ENCODE data around the gene GAS2L2.

The GAS2L2 gene

GRCh38 chr17:35752945-35753764 lies at the start of gene GAS2L2:
Gene GAS2L2 (minus strand): TSS chr17:35753239. CDS start chr17:35752850, 389 bp downstream.
- DNase-seq: no peak

GRCh38 chr17:35801583-35802224 lies 48.7 kb upstream of the GAS2L2 start:
- peak; percentile 54 to 59 for DNase-seq

DNA sequence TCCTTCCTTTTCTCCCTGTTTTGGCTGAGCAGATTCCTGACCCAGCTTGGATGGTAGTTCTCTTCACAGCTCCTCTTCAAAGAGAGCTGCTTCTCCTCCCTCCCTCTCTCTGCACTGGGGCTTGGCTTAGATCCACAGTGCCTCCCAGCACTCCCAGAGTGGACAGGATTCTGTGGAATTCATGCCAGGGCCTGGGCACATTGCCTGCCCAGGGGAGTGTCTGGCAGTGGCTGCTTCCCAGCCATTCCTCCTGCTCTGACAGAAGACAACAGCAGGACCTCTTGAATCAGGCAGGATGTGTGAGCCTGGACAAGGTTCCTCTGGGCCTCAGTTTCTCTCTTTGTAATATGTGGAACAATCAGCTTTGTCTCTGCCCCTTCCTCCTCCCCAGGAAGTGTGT lies 46.9 kb upstream of the GAS2L2 start:
- DNase-seq: peak in 1 of 2 donors; percentile 48

DNA sequence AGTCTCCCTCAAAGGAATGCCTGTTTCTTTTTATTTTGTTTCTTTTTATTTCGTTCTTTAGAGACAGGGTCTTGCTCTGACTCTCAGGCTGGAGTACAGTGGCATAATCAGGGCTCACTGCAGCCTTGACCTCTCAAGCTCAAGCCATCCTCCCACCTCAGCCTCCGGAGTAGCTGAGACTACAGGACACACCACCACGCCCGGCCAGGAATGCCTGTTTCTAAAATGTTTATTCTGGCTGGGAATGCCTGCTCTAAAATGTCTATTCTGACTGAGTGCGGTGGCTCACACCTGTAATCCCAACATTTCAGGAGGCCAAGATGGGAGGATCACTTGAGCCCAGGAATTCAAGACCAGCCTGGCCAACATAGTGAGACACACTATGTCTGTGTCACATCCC lies 44.9 kb upstream of the GAS2L2 start:
- DNase-seq: no peak

- no peak for DNase-seq
Measured at GRCh38 chr17:35797370-35797769, 44.3 kb upstream of the GAS2L2 start.

DNA sequence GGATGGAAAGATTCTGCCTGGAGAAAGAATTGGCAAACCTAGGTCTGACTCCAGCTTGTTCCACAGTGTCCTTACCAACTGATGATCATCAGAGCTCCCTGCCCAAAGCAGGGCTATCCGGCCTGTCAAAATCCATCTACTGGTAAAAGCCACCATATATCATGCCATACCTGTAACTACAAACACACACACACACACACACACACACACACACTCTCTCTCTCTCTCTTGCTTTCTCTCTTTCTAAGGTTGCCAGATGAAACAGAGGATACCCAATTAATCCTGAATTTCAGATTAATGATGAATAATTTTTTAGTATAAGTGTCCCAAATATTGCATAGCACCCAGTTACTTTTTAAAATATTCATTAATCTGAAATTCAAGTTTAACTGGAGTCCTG lies 43.9 kb upstream of the GAS2L2 start:
- DNase-seq: no peak

- no peak for DNase-seq
Measured at GRCh38 chr17:35795871-35796265, 42.8 kb upstream of the GAS2L2 start.

DNA sequence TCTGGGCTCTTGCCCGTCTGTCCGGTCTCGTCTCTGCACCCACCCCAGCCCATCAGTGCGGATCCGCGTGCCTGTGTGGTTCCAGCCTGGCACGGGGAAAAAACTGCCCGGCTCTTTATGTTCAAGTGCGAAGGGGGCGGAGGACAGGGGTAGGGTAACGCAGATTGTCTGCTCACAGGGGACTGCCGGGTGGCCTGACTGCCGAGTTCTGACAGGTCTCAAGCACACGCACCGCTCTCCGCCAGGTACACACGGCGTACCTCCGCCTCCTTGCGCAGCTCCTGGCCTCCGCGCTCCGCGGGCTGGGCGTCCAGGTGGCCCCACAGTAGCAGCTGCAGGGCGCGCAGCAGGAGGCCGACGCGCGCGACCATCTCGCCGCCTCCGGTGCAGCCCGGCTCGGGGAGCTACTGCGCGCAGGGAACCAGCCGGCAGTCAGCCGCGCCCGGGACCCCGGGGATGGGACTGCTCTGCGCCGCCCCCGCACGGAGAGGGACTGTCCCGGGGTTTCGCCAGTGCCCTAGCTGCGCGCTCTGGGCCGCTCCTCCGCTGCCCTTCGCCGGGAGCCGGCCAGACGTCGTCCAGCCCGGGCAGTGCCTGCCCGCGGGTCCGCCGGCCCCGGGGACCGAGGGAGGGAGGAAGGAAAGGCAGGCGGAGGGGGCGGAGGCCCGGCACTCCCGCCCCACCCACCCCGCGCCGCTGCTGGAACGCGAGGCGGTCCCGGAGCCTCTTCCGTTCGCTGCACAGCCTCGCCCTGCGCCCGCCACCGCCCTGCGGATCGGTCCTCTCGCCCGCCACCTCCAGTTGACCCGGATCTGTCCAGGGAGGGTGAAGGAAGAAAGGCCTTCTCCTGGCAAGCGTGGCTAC lies 42.2 kb upstream of the GAS2L2 start, which contains the start of gene MMP28:
Gene MMP28, minus strand, starts transcription at position 635 of the 864 bp plus-strand sequence. Its CDS starts 264 bp downstream, at position 371.
- DNase-seq: no peak

DNA sequence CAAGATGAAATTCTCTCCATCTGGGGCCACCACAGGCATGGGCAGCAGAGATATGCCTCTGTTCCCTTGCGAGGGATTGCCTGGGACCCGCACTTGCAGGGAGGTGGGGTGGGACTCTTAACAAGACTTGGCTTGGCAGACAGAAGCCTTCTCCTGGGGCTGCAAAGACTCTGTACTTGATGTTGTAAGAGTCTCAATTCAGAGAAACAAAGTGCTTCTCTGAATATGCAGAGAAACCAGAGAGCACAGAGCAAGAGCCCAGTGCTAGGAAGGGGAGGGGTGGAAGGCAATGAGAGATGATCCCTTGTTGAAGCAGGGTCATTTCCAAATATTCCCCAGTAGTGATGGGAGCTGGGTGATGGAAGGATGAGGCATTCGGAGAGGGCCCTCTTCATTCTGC lies 40.2 kb upstream of the GAS2L2 start:
- DNase-seq: no peak

DNA sequence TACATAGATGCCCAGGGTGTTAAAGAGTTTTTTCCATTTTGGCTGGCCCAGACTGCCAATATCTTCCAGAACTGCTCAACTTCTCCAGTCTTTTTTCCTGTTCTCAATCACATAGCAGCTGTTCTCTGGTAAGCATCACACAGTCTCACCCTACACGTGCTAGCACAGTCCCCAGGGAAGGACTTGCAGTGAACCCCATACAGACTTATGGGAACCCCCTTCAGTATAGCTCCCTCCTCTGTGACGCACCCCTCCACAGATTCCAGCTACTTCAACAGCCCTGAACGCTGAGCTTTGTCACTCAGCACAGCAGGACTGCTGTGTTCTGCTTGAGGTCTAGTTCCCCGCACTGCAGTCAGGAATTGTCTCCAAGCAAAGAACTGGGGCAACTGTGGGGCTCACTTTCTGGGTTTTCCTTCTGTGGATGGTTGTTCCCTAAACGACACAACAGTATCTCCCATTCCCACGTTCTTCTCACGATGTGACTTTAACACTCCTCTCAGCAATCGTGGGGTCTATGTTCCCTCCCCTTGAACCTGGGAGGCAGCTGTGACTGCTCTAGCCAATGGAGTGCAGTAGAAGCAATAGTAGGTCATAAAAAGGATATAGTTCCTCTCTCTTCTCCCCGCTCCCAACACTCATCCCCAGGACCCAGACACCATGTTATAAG lies 38.8 kb upstream of the GAS2L2 start:
- DNase-seq: no peak

GRCh38 chr17:35790841-35791240 lies 37.8 kb upstream of the GAS2L2 start:
- no peak for DNase-seq

DNA sequence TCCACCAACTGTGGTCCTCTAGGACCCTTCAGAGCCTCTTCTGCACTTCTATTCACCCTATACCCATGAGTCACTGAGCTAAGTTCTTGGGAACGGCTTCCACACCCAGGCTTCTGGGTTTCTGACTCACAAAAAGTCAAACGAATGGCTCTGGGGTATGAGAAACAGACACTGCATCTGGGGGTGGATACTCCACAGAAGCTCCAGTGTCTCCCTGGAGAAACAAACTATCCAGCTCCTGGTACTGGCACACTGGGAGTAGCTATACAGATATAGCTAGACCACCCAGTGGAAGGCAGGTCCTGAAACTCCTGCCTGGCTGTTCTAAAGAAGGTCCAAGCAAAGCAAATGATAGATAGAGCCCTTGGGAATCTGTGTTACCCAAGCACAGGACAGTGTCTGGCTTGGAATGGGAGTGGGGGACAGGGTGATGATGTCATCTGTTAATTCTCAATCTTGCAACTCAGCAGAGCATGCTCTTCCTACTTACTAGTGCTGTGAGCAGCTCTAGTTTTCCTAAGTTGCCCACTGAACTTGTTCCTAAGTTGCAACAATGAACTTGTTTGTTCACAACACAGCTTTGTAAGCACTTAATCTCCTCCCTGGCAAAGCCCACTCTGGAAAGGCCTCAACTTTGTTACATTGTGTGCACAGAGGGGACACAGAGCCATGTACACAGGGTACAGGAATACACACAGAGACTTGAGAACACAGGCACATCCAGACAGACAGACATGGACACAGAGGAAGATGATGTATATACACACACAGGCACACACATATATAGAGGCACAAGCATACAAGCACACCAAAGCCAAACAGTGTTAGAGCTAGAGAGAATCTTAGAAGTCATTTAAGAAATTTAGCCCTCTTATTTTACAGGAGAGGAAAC lies 35.7 kb upstream of the GAS2L2 start:
- no peak for DNase-seq

GRCh38 chr17:35786941-35787432 lies 33.9 kb upstream of the GAS2L2 start:
- DNase-seq: no peak

- no peak for DNase-seq
Measured at GRCh38 chr17:35784895-35785294, 31.9 kb upstream of the GAS2L2 start.

- no peak for DNase-seq
Measured at GRCh38 chr17:35780950-35781349, 27.9 kb upstream of the GAS2L2 start.

DNA sequence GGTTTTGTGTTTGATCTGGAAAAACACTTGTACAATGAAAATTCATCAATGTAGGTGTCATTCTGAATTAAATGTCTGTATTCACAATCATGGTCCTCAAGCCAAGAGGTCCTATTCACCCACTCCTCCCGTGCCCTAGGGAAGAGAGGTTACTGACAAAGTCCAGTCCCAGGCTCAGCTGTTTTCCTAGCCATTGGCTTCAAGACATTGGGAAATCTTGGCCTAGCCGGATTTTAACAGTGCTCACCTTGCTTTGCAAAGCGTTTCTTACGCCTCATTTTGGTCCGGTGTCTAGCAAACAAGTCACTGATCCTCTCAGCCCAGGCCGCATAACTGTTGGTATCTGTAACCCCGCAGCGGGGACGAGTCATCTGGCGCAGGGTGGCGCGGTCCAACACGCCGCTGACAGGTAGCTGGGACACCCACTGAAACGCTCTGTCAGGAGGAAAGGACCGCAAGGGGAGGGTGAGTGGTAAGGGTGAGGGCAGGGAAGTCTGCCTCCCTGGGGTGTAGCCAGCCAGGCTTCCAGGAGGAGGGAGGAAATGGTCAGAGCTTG lies 25.7 kb upstream of the GAS2L2 start:
- no peak for DNase-seq

DNA sequence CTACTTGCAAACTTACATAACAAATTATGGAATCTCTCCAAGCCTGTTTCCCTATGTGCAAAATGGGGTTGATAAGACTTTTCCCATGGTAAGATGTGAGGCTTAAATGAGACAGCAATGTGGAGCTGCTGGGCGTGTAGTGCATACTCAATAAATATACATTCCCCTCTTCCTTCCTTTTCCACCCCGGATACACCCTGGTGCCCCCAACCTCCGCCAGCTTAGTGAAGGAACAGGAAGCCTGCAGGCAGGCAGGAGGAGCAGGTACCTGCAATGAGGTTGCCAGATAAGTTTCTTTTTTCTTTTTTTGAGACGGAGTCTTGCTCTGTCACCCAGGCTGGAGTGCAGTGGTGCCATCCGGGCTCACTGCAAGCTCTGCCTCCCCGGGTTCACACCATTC lies 22.5 kb upstream of the GAS2L2 start:
- DNase-seq: no peak

GRCh38 chr17:35775039-35775438 lies 22.0 kb upstream of the GAS2L2 start:
- no peak for DNase-seq

DNA sequence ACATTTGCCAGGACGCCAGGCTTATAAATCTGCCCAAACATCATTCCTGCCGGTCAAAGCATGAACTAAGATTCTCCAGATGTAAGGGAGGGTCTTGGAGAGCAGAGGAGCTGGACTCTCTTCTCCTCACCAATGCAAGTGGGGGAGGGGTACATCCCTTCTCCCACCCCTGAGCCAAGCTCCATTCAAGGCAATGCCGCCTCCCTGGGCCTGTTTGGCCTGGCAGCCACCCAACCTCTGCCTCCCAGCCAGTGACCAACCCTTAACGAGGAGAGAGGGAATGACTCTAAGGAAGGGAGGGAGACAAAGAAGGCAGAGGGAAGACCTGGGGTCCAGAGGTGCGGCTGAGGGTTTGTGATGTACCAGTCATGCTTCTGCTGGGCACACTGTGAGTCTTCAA lies 21.5 kb upstream of the GAS2L2 start:
- DNase-seq: peak in 1 of 2 donors; percentile 20

DNA sequence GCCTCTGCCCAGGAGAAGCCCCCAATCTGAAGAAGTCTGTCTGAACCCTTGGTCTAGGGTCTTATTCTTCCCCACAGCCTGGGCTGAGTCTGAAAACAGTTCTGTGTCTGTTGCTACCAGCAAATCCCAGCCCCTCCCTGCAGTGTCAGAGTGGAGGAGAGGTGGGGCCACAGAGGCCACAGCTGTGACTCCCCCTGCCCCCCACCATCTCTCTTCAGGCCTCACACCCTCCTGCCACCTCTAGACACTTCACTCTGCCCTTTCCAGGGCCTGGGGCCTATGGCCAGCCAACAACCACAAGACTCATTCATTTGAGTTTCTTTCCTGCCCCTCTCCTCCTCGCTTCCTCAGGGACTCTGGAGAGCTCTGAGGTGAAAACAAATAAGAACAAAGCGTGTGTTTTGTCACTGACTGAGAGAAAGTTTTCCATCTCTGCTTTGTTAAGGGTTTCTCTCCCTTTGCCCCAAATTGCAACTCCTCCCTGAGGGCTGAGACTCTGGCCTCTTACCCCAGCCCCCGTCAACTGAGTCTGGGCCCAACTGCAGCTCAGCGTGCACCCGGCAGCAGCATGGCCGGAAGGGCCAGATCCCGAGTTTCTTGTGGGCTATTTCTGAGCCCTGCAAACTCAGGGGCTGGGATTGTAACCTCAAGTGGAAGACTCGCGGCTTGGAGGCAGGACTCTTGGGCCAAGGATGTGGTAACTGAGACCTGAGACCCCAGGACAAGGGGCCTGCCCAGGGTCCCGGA lies 20.8 kb upstream of the GAS2L2 start:
- no peak for DNase-seq

Data from hippocampal formation (tissue), 2 donors.